H1 (cell line): ENCODE results near the gene TPP1. TPM values are rescaled to one million over a fixed set of nuclear protein-coding genes. Genes with fewer than 3 reads are reported as not detected.

Experiments used
- CTCF ChIA-PET: fragments of 300-600 bp; sonication (Branson Sonifier 250); formaldehyde crosslinking; loops from one replicate; lab custom pipeline; 2021; ENCODE audit not compliant: partially characterized antibody; lab: Charles Lee
- POLR2A ChIA-PET: fragments of 300-600 bp; sonication (Branson Sonifier 250); formaldehyde crosslinking; loops from one replicate; lab custom pipeline; 2021; ENCODE audit warnings: inconsistent platforms; ENCODE audit not compliant: partially characterized antibody; lab: Charles Lee
- DNase-seq, 2 experiments: peaks; one replicate each; pipeline versions ENCODE4 v3.0.0 to v3.0.0-alpha.2; 2010 to 2022; ENCODE audit warnings: low spot score in 2 of 2, low read depth in 1 of 2, mixed read lengths in 1 of 2
- FAIRE-seq: peaks from 2 replicates; lab custom pipeline; 2011; peaks lifted over from hg19 to GRCh38; lab: Jason Lieb, UNC
- H2AFZ ChIP-seq: 2 replicates; pipeline ENCODE4 v1.8.1; 2012; ENCODE audit warnings: low read length, inconsistent platforms
- H2AK5ac ChIP-seq: 2 replicates; pipeline ENCODE4 v1.6.1; 2013; ENCODE audit warnings: low read depth, low read length
- H2BK120ac ChIP-seq: replicated peaks from 2 replicates; pipeline ENCODE3; 2013; ENCODE audit warnings: low read depth, low read length, inconsistent platforms
- H2BK12ac ChIP-seq: 2 replicates; pipeline ENCODE4 v1.6.1; 2013; ENCODE audit warnings: low read depth, low read length
- H2BK15ac ChIP-seq: 2 replicates; pipeline ENCODE4 v1.6.1; 2013; ENCODE audit warnings: low read length
- H2BK20ac ChIP-seq: 2 replicates; pipeline ENCODE4 v1.6.1; 2013; ENCODE audit warnings: low read length
- H2BK5ac ChIP-seq: 2 replicates; pipeline ENCODE4 v1.6.1; 2013; ENCODE audit warnings: low read depth, low read length
- H3K14ac ChIP-seq: 2 replicates; pipeline ENCODE4 v1.6.1; 2013; ENCODE audit warnings: inconsistent platforms; ENCODE audit not compliant: insufficient read length
- H3K18ac ChIP-seq: 2 replicates; pipeline ENCODE4 v1.6.1; 2013; ENCODE audit warnings: low read length; ENCODE audit errors: extremely low read depth
- H3K23ac ChIP-seq: 2 replicates; pipeline ENCODE4 v1.6.1; 2013; ENCODE audit warnings: inconsistent platforms; ENCODE audit not compliant: insufficient read length
- H3K23me2 ChIP-seq: 2 replicates; pipeline ENCODE4 v1.6.1; 2013; ENCODE audit warnings: low read depth, low read length
- H3K27ac ChIP-seq: 2 replicates; pipeline ENCODE4 v1.6.1; 2011; ENCODE audit warnings: low read depth, low read length, inconsistent platforms
- H3K27me3 ChIP-seq, 4 experiments: replicated peaks in 1 of 4; 1 replicate in 1 of 4; 2 replicates in 3 of 4; pipeline versions ENCODE4 v1.6.1 to v1.8.1; 2011 to 2013; ENCODE audit warnings: low read length in 3 of 4, mild to moderate bottlenecking in 3 of 4, inconsistent platforms in 2 of 4, mixed read lengths in 2 of 4, moderate library complexity in 1 of 4; ENCODE audit not compliant: control insufficient read depth in 3 of 4, insufficient read depth in 3 of 4; ENCODE audit errors: extremely low read depth in 1 of 4
- H3K36me3 ChIP-seq, 4 experiments: 2 replicates each; pipeline versions ENCODE4 v1.6.1 to v1.8.1; 2011 to 2013; ENCODE audit warnings: mild to moderate bottlenecking in 4 of 4, low read length in 3 of 4, moderate library complexity in 2 of 4, control low read depth in 1 of 4, inconsistent platforms in 1 of 4; ENCODE audit not compliant: insufficient read depth in 4 of 4, control insufficient read depth in 2 of 4
- H3K4ac ChIP-seq: replicated peaks from 2 replicates; pipeline ENCODE3; 2013; ENCODE audit warnings: low read length, low read depth, mixed read lengths, inconsistent platforms; ENCODE audit not compliant: insufficient read length
- H3K4me1 ChIP-seq, 4 experiments: replicated peaks in 1 of 4; 1 replicate in 1 of 4; 2 replicates in 3 of 4; pipeline versions ENCODE4 v1.6.1 to v1.8.1; 2011 to 2013; ENCODE audit warnings: low read length in 3 of 4, inconsistent platforms in 2 of 4, mixed read lengths in 1 of 4; ENCODE audit not compliant: insufficient read depth in 4 of 4, control insufficient read depth in 3 of 4
- H3K4me2 ChIP-seq, 2 experiments: 2 replicates each; pipeline versions ENCODE4 v1.6.1 to v1.8.1; 2011 to 2013; ENCODE audit warnings: low read depth in 2 of 2, low read length in 2 of 2, control low read depth in 1 of 2, inconsistent platforms in 1 of 2, mild to moderate bottlenecking in 1 of 2; ENCODE audit not compliant: insufficient read depth in 1 of 2
- H3K4me3 ChIP-seq, 4 experiments: fragments of 200-600, 300-600 bp in 1 of 4; sonication (generic), shearing (Covaris generic), sonication (Bioruptor Twin) in 1 of 4; 2 replicates each; pipeline versions ENCODE4 v1.5.1 to v1.8.1; 2011 to 2016; ENCODE audit warnings: low read length in 4 of 4, low read depth in 3 of 4, control low read depth in 2 of 4, inconsistent platforms in 2 of 4, mild to moderate bottlenecking in 2 of 4, mixed read lengths in 1 of 4, moderate library complexity in 1 of 4; ENCODE audit not compliant: insufficient read depth in 2 of 4; ENCODE audit errors: extremely low read depth in 1 of 4
- H3K56ac ChIP-seq: replicated peaks from 2 replicates; pipeline ENCODE3; 2013; ENCODE audit warnings: low read depth, mild to moderate bottlenecking, mixed read lengths, low read length, inconsistent platforms; ENCODE audit not compliant: insufficient read length
- H3K79me1 ChIP-seq: 2 replicates; pipeline ENCODE4 v1.6.1; 2013; ENCODE audit warnings: low read depth, low read length, control low read depth
- H3K79me2 ChIP-seq, 2 experiments: 2 replicates each; pipeline versions ENCODE4 v1.6.1 to v1.8.1; 2012 to 2013; ENCODE audit warnings: low read length in 2 of 2, mild to moderate bottlenecking in 2 of 2, inconsistent platforms in 1 of 2; ENCODE audit not compliant: insufficient read depth in 2 of 2, control insufficient read depth in 1 of 2
- H3K9ac ChIP-seq, 4 experiments: replicated peaks in 1 of 4; 1 replicate in 1 of 4; 2 replicates in 3 of 4; pipeline versions ENCODE4 v1.6.1 to v1.8.1; 2011 to 2013; ENCODE audit warnings: low read depth in 3 of 4, low read length in 3 of 4, control low read depth in 2 of 4, mild to moderate bottlenecking in 2 of 4, moderate library complexity in 2 of 4, inconsistent platforms in 1 of 4; ENCODE audit errors: extremely low read depth in 1 of 4
- H3K9me3 ChIP-seq, 2 experiments: 2 replicates each; pipeline versions ENCODE4 v1.6.1 to v1.8.1; 2012 to 2013; ENCODE audit warnings: mild to moderate bottlenecking in 2 of 2, moderate library complexity in 2 of 2, control low read depth in 1 of 2, inconsistent platforms in 1 of 2, low read depth in 1 of 2, low read length in 1 of 2, mixed read lengths in 1 of 2; ENCODE audit not compliant: insufficient read depth in 2 of 2
- H4K20me1 ChIP-seq, 2 experiments: replicated peaks in 1 of 2; 2 replicates each; pipeline versions ENCODE3 to v1.8.1; 2011 to 2013; ENCODE audit warnings: inconsistent platforms in 2 of 2, low read length in 2 of 2, mild to moderate bottlenecking in 1 of 2; ENCODE audit not compliant: insufficient read depth in 2 of 2, control insufficient read depth in 1 of 2
- H4K5ac ChIP-seq: 2 replicates; pipeline ENCODE4 v1.6.1; 2013; ENCODE audit warnings: low read length, low read depth, mixed read lengths, inconsistent platforms; ENCODE audit not compliant: insufficient read length
- H4K8ac ChIP-seq: 2 replicates; pipeline ENCODE4 v1.8.0; 2013; ENCODE audit warnings: mild to moderate bottlenecking, moderate library complexity, low read length, inconsistent platforms; ENCODE audit not compliant: insufficient read depth; ENCODE audit errors: extremely low read depth
- H4K91ac ChIP-seq: replicated peaks from 2 replicates; pipeline ENCODE3; 2013; ENCODE audit warnings: low read length, mixed read lengths, inconsistent platforms; ENCODE audit not compliant: insufficient read length
- EP300 ChIP-seq, 2 experiments: IDR thresholded peaks; 1 replicate in 1 of 2; 2 replicates in 1 of 2; pipeline ENCODE4 v1.6.1; 2011 to 2012; ENCODE audit warnings: low read depth in 2 of 2, low read length in 2 of 2, mild to moderate bottlenecking in 2 of 2, borderline replicate concordance in 1 of 2, inconsistent platforms in 1 of 2, moderate library complexity in 1 of 2
- JUND ChIP-seq: IDR thresholded peaks from 2 replicates; pipeline ENCODE4 v1.6.1; 2011; ENCODE audit warnings: mild to moderate bottlenecking, improper control_type of control experiment, low read length
- MAFK ChIP-seq: IDR thresholded peaks from 2 replicates; pipeline ENCODE4 v1.6.1; 2012; ENCODE audit warnings: low read depth, mild to moderate bottlenecking, improper control_type of control experiment, low read length
- SIX5 ChIP-seq: IDR thresholded peaks from 2 replicates; pipeline ENCODE4 v1.6.1; 2011; ENCODE audit warnings: mild to moderate bottlenecking, low read depth, low read length
- SP2 ChIP-seq: IDR thresholded peaks from 2 replicates; pipeline ENCODE4 v1.6.1; 2012; ENCODE audit warnings: mild to moderate bottlenecking, low read length, inconsistent platforms
- SP4 ChIP-seq: IDR thresholded peaks from 2 replicates; pipeline ENCODE4 v1.6.1; 2012; ENCODE audit warnings: low read length, inconsistent platforms
- TAF1 ChIP-seq: IDR thresholded peaks from 2 replicates; pipeline ENCODE4 v1.6.1; 2011; ENCODE audit warnings: mild to moderate bottlenecking, low read depth, low read length
- WGBS, 2 experiments: shearing (Covaris generic) in 1 of 2; methylation state at CpG; one replicate each; pipeline versions ENCODE4 v1.1.6 to v1.1.7; 2013 to 2015; ENCODE audit warnings: low lambda C conversion rate in 2 of 2, mixed read lengths in 2 of 2, inconsistent platforms in 1 of 2, low coverage in 1 of 2, missing lambda C conversion rate in 1 of 2; ENCODE audit not compliant: insufficient replicate concordance in 2 of 2, insufficient coverage in 1 of 2, insufficient read length in 1 of 2; ENCODE audit errors: extremely low coverage in 1 of 2, missing lambda C conversion rate in 1 of 2; 5-methylcytosine and 5-hydroxymethylcytosine counted together
- polyA plus RNA-seq, 7 experiments: library from polyadenylated mRNA; depleted of rRNA in 3 of 7; stranded (reverse) in 5 of 7; unstranded in 2 of 7; fragments of >200 nt in 5 of 7; fragments of 200-250 nt in 2 of 7; gene quantifications; 1 replicate in 5 of 7; 2 replicates in 1 of 7; 4 replicates in 1 of 7; pipeline versions ENCODE4 v1.2.1 to v1.2.3, GENCODE V29; 2011 to 2013; ENCODE audit warnings: missing spikeins in 2 of 7, mixed read lengths in 2 of 7
- total RNA-seq: library from RNA; stranded (reverse); fragmentation: NEBNext Ultra II Directional; extraction: Animal tissue kit (Norgen Biotek cat#: 25700); gene quantifications from 2 replicates; pipeline ENCODE4 v1.2.1, GENCODE V29; 2021

Gene TPP1
- total and polyA plus RNA-seq, 2 of the 8 experiments (the other 6 are each of a cell fraction or from before 2014, with no cell fraction given): 36.1 to 77.5 TPM

DNA sequence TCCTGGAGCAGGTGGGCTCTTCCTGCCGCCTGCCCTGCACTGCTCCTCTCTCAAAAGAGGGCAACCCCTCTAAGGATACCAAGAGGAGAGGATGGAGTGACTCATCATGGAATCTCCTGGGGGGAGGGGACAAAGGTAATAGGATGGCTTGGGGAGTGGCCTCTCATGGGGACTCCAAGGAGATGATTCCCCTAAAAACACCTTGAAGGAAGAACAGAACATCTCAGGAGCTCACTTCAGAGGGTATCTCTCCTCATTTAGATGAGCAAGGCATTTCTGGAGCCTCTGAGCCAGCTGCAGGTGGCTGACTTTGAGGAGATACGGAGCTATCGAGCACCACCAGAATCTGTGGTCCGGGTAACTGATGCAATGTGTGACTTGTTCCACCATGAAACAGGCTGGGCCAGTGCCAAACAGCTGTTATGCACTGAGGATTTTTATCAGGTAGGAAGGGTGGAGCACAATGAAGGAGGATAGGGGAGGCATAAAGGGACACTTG lies 56.1 kb downstream of the TPP1 start:
- Histone ChIP-seq H4K8ac (no peak overlapping the region), H3K4me3 (no peak overlapping the region), H3K23ac (no peak overlapping the region), H3K9ac (no peak overlapping the region), H4K5ac (no peak overlapping the region), H3K4me2 (no peak overlapping the region), H3K4me1 (peaks cover 0 to 7% (median 2%) of the 10 kb centered on the region in 4 experiments; a peak in 4 of 7 replicates), H3K36me3 (no peaks in the 10 kb centered on the region), H3K27ac (no peak overlapping the region), H2AFZ (no peak overlapping the region), H2BK12ac (no peak overlapping the region), H2BK5ac (no peak overlapping the region), H3K23me2 (no peaks in the 10 kb centered on the region), H3K56ac (no peak overlapping the region), H3K79me1 (no peaks in the 10 kb centered on the region), H2BK20ac (no peak overlapping the region), H2BK15ac (no peak overlapping the region), H3K14ac (no peak overlapping the region), H4K91ac (no peak overlapping the region), H3K27me3 (peaks cover 0 to 2% (median 0%) of the 10 kb centered on the region in 4 experiments; a peak in 1 of 7 replicates), H3K4ac (no peak overlapping the region), H4K20me1 (no peaks in the 10 kb centered on the region), H3K9me3 (no peaks in the 10 kb centered on the region), H3K79me2 (no peaks in the 10 kb centered on the region), H2BK120ac (no peak overlapping the region), H2AK5ac (no peak overlapping the region), H3K18ac (no peak overlapping the region)
- ChIA-PET CTCF (interaction anchor here (0.6 to 3.3 kb wide), 11 partner anchors 8 to 200 kb away, joined by 3 to 14 read pairs (median 3); no protein-coding TSS in a partner anchor), POLR2A (interaction anchor here (0.9 to 1.6 kb wide), 3 partner anchors 9 to 62 kb away, joined by 3 to 5 read pairs (median 3); no protein-coding TSS in a partner anchor)
- no peak for FAIRE-seq
- TF ChIP-seq SIX5 (no peak), SP4 (no peak), JUND (peak; percentile 63; the same call in 1 of the 2 replicates), EP300 (IDR thresholded peaks at IDR 0.05; ENCODE audit: borderline replicate concordance in 1 of 2, low read depth in 2 of 2, low read length in 2 of 2) (no peak), MAFK (no peak), TAF1 (no peak), SP2 (no peak)
- 94% methylated on average over 4 of the region's 4 CpGs; no CpG with 5 or more reads in 1 of the 2 experiments for WGBS, 2 experiments
- no peak for DNase-seq
